OCI-LY7 (cell line): ENCODE measurements around the gene KCNQ2.

ENCODE experiments used
- CTCF ChIP-seq: fragments of 200-600 bp; sonication (generic); conservative IDR thresholded peaks from 2 replicates; pipeline ENCODE4 v1.5.1; 2014; ENCODE audit warnings: mild to moderate bottlenecking, antibody characterized with exemption, low read length, moderate library complexity, mixed read lengths
- EZH2phosphoT487 ChIP-seq: fragments of 200-600 bp; sonication (generic); IDR thresholded peaks from 2 replicates; pipeline ENCODE4 v1.6.1; 2018; ENCODE audit warnings: low read depth, borderline replicate concordance, mild to moderate bottlenecking, mixed run types, antibody characterized with exemption, low read length, moderate library complexity, mixed read lengths

- TF ChIP-seq CTCF: no peak
- TF ChIP-seq EZH2phosphoT487: no peak
Measured at GRCh38 chr20:63505723-63506122, 33.3 kb upstream of the KCNQ2 start.
